Umbilical cord (tissue), 2 donors: Measurements from ENCODE around the gene CECR2. TPM values are rescaled to one million over a fixed set of nuclear protein-coding genes. Genes with fewer than 3 reads are reported as not detected.

Experiments used
- DNase-seq: peaks from one replicate; pipeline ENCODE4 v3.0.0-alpha.2; 2015; ENCODE audit warnings: low spot score
- total RNA-seq: library from RNA; depleted of rRNA; stranded (reverse); fragments of >200 nt; gene quantifications from one replicate; pipeline ENCODE4 v1.2.3, GENCODE V29; 2014; ENCODE audit warnings: low replicate concordance; ENCODE audit not compliant: insufficient read depth

CECR2 gene
- total RNA-seq, 1 donor from 2014 or later = 1.2 TPM

DNA sequence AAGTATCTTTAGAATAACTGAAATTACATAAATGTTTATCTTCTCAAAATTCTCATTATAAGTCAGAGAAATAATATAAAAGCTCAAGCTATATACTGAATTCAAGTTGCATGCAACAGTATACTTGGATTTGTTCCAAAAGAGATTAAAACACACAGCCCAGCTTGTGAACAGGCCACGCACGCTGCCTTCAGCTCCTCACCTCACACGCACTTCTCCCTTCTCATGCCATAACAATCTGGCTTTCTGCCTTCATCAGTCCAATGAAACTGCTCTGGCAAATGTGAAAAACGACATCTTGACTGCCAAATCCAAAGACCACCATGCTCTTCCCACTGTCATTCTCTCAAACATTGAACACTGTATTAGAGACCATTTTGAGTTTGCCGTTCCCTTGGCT, 237.2 kb downstream of the CECR2 start:
- peak; percentile 23 for DNase-seq

Other genes with a start within 250 kb of the CECR2 start
- gene TMEM121B, start 248.1 kb upstream of the CECR2 start, total RNA-seq = 1.7 TPM
- 11.3 TPM for gene HDHD5, start 210.2 kb upstream of the CECR2 start, total RNA-seq
- 11.6 TPM for gene ADA2, start 150.0 kb upstream of the CECR2 start, total RNA-seq
- gene SLC25A18, start 194.0 kb downstream of the CECR2 start, total RNA-seq = 6.0 TPM